Bronchial epithelial cell (primary cell): ENCODE data around the gene FIBCD1. TPM values are rescaled to one million over a fixed set of nuclear protein-coding genes. Genes with fewer than 3 reads are reported as not detected.

Experiments used
- DNase-seq: peaks from one replicate; pipeline ENCODE4 v3.0.0-alpha.2; 2010; ENCODE audit warnings: low read depth
- FAIRE-seq: peaks from 2 replicates; lab custom pipeline; 2011; peaks lifted over from hg19 to GRCh38; lab: Jason Lieb, UNC
- H3K27me3 ChIP-seq: 2 replicates; pipeline ENCODE4 v1.5.1; 2011; ENCODE audit warnings: low read length; ENCODE audit not compliant: control insufficient read depth, insufficient read depth
- H3K36me3 ChIP-seq: 2 replicates; pipeline ENCODE4 v1.5.1; 2011; ENCODE audit warnings: low read length; ENCODE audit not compliant: control insufficient read depth, insufficient read depth
- H3K4me3 ChIP-seq: 2 replicates; pipeline ENCODE4 v1.5.1; 2011; ENCODE audit warnings: mild to moderate bottlenecking, low read depth, low read length, control low read depth
- total RNA-seq: library from RNA; depleted of rRNA; stranded (reverse); fragments of >200 nt; gene quantifications from 2 replicates; pipeline ENCODE4 v1.2.1, GENCODE V29; 2014
- TF ChIP-seq, protein P1 (sequence below): IDR thresholded peaks from 2 replicates; pipeline ENCODE4 v1.5.1; 2011; ENCODE audit warnings: mild to moderate bottlenecking, moderate library complexity, low read length, control low read depth, inconsistent platforms; ENCODE audit not compliant: insufficient read depth, severe bottlenecking

The FIBCD1 gene
- total RNA-seq, 1 donor from 2014 or later = 0.26 TPM

DNA sequence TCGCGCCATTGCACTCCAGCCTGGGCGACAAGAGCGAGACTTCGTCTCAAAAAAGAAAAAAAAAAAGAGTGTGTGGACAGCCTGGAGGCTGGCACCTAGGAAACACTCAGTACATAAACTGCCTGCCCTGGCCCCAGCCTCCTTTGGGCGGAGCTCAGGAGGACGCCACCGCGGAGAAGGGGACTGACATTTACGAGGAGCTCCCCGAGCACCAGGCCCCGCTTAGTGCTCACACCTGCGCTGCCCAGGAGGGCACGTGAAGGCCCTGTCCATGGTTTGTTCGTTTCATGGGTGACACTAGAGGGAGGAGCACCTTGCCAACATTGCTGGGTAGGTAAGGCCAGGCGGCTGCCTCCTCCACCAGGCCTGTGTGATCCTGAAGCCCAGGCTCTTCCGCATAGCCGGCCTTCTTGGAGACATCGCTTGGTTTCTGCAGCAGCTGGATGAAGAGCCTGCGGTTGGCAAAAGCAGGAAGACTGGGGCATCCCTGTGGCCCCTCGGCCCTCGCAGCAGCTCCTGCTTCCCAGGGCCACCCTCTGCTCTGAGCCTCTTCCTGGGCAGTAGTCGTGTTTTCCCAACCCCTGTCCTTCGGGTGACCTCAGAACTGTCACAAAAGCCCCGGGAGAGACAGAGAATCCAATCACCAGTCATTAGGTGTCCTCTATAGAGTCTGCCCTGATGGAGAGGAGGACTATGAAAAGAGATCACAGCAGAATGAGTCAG lies 43.8 kb upstream of the FIBCD1 start:
- H3K27me3 ChIP-seq = peaks cover 15% of the 10 kb centered on the region
- DNase-seq (no peak), FAIRE-seq (no peak)
- H3K36me3 ChIP-seq = no peaks in the 10 kb centered on the region
- H3K4me3 ChIP-seq = no peak overlapping the region
- TF ChIP-seq, protein P1, sequence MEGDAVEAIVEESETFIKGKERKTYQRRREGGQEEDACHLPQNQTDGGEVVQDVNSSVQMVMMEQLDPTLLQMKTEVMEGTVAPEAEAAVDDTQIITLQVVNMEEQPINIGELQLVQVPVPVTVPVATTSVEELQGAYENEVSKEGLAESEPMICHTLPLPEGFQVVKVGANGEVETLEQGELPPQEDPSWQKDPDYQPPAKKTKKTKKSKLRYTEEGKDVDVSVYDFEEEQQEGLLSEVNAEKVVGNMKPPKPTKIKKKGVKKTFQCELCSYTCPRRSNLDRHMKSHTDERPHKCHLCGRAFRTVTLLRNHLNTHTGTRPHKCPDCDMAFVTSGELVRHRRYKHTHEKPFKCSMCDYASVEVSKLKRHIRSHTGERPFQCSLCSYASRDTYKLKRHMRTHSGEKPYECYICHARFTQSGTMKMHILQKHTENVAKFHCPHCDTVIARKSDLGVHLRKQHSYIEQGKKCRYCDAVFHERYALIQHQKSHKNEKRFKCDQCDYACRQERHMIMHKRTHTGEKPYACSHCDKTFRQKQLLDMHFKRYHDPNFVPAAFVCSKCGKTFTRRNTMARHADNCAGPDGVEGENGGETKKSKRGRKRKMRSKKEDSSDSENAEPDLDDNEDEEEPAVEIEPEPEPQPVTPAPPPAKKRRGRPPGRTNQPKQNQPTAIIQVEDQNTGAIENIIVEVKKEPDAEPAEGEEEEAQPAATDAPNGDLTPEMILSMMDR = no peak

DNA sequence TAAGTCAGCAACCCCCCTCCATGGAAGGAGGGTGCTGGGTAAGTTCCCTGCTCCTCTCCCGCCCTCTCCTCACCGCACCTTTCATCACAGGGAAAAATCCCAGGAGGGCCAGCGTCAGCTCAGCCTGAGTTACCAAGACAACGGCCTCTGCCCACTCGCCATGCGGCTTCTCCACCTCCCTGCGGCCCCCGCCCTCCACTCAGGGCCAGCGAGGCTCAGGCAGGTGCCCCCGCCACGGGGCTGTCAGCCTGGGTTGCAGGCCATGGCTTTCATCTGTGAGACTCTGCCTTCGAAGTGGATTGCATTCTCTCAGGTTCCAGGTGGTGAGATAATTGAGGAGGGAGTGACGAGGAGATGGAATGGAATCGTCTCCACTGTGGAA lies 42.7 kb upstream of the FIBCD1 start:
- FAIRE-seq (no peak), DNase-seq (no peak)
- H3K27me3 ChIP-seq = peaks cover 18% of the 10 kb centered on the region
- TF ChIP-seq, protein P1 = no peak
- H3K4me3 ChIP-seq = no peak overlapping the region
- no peaks in the 10 kb centered on the region for H3K36me3 ChIP-seq

DNA sequence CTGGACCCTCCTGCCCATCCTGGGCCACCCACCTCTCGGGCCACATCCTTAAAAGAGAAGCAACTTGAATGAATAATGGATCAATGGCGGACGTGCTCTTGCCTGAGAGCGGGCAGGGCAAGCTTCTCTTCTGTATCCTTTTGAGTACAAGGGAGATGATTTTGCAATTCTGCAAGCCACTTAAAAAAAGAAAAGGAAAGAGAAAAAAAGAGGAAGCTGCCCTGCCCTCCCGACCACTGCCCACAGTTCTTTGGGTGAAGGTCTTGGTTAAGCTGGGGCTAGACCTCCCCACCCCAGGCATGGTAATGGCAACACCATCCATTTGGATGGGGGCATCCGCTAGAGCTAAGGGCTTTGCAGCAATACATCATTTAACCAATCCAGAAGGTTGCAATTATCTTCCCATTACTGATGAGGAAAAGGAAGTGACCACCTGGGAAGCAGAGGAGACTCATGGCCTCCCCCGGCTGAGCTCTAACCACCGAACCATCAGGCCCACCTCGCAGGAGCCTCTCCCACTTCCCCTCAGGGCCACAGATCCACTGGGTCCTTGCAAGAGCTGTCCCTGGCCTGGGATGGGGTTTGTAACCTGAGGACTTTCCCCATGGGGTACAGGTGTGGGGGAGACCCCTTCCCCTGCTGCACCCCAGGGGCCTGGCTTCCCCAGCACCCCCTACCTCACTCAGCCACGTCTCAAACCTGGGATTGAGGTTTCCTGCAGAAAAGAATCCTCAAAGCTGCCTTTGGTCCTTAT lies 42.1 kb upstream of the FIBCD1 start:
- DNase-seq (no peak), FAIRE-seq (no peak)
- H3K36me3 ChIP-seq = no peaks in the 10 kb centered on the region
- H3K27me3 ChIP-seq = peaks cover 18% of the 10 kb centered on the region
- no peak overlapping the region for H3K4me3 ChIP-seq
- TF ChIP-seq, protein P1 = no peak

DNA sequence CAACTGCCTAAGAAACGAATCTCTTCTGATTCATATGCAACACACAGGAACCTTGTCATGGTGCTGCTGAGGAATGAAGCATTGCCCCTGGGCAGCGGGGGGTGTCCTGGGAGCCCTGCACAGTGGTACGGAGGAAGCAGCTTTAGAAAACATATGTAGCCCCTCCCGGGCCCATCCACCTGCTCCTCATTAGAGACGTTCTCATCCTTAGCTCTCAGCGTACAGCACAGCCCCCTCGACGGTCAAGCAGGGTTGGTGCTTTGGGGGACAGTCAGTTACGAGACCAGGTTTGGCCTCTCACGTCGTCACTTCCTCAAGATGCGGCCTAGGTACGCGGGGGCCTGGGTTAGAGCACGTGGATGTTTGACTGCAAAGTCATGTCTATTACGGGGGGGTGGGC lies 41.5 kb upstream of the FIBCD1 start:
- FAIRE-seq (no peak), DNase-seq (no peak)
- Histone ChIP-seq H3K36me3 (no peaks in the 10 kb centered on the region), H3K4me3 (no peak overlapping the region), H3K27me3 (peaks cover 18% of the 10 kb centered on the region)
- TF ChIP-seq, protein P1 = no peak

DNA sequence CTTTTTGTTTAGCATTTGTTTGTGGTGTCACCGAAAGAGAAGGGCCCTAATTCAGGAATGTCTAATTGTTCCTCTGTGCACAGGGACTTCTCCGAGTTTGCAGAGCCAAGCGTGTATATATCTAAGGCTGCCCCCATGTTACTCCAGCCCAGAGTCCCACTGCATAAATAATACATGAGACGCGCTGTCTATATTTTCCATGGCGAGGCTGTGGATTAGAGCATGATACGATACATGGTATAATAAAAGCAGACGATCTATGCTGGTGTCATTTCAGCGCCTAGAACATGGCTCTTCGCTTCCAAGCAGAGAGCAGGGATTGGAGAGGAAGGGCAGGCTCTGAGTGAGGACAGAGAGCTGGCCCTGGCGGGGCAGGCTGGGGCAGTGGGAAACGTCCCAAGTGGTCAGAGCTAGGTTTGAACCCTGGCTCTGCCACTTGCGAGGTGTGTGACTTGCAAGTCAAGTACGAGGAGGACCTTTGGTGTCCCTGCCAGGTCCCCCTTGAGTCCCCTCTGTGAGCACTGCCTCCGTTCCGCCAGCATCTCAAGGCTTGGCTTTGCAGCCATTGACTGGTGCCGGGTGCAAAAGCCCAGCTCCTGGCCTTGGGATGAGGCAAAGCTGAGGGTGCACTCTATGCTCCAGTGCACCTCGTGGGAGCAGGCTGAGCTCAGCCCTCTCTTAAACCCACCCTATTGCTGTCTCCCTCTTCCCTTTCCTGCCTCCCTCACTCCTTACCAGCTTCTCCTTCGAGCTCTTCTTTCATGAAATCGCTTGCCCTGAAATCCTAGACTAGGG lies 40.7 kb upstream of the FIBCD1 start:
- no peak for DNase-seq
- no peak for FAIRE-seq
- TF ChIP-seq, protein P1 = no peak

More for the DNA sequence above, 40.7 kb upstream of the FIBCD1 start:
- no peak overlapping the region for H3K4me3 ChIP-seq
- H3K36me3 ChIP-seq = no peaks in the 10 kb centered on the region
- H3K27me3 ChIP-seq = peaks cover 18% of the 10 kb centered on the region
